ENCODE results near the gene AMH. TPM values are rescaled to one million over a fixed set of nuclear protein-coding genes. Genes with fewer than 3 reads are reported as not detected.

Gene AMH
- total RNA-seq, 4 donors from 2014 or later: 0.33 to 4.2 TPM; not detected in 2

DNA sequence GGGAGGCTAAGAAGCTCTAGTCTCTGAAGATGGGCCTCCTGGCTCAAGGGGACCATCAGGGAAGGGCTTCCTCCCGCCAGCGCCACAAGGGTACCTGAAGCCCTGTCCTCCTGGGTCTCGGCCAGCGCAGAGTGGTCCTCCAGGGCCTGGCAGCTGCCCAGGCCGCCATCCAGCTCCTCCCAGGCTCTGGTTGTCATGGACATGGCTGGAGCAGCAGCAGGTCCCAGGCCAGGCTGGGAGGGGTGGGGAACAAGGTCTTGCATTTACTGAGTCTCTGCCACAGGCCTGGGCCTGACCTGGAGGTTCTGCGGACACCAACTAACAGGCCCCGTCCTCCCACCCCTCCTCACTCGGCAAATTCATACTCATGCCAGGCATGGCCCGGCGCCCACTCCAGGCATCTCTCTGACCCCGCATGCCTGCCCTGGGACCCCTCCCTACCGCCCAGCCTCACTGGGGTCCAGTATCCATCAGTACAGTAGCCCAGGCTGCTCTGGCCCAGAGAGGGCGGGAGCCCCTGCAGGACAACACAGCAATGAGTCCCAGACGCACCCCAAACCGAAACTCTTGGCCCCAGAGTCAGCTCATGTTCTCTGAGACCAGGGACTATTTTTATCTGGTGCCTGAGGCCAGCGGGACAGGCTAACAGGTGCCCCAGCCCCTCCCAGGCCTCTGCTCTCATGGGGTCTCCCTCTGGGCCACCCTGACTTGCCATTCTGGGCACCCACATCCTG, 6.2 kb downstream of the AMH start:
- Histone ChIP-seq H3K36me3 (no peaks in the 10 kb centered on the region), H3K4me3 (replicated peaks in 1 of 3) (no peak overlapping the region), H3K27ac (no peak overlapping the region), H3K27me3 (peaks cover 12% of the 10 kb centered on the region), H3K9me3 (no peaks in the 10 kb centered on the region), H3K4me1 (peaks cover 0 to 33% of the 10 kb centered on the region in 2 donors)
- intact Hi-C loops (cut with DNase I): no loop called here
- TF ChIP-seq POLR2A (IDR thresholded peaks at IDR 0.05): no peak
- TF ChIP-seq, protein P1, sequence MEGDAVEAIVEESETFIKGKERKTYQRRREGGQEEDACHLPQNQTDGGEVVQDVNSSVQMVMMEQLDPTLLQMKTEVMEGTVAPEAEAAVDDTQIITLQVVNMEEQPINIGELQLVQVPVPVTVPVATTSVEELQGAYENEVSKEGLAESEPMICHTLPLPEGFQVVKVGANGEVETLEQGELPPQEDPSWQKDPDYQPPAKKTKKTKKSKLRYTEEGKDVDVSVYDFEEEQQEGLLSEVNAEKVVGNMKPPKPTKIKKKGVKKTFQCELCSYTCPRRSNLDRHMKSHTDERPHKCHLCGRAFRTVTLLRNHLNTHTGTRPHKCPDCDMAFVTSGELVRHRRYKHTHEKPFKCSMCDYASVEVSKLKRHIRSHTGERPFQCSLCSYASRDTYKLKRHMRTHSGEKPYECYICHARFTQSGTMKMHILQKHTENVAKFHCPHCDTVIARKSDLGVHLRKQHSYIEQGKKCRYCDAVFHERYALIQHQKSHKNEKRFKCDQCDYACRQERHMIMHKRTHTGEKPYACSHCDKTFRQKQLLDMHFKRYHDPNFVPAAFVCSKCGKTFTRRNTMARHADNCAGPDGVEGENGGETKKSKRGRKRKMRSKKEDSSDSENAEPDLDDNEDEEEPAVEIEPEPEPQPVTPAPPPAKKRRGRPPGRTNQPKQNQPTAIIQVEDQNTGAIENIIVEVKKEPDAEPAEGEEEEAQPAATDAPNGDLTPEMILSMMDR (IDR thresholded peaks at IDR 0.05): no peak
- DNase-seq: no peak
- 70 to 83% methylated on average over 11 to 14 of the region's 16 CpGs for WGBS, 2 donors

DNA sequence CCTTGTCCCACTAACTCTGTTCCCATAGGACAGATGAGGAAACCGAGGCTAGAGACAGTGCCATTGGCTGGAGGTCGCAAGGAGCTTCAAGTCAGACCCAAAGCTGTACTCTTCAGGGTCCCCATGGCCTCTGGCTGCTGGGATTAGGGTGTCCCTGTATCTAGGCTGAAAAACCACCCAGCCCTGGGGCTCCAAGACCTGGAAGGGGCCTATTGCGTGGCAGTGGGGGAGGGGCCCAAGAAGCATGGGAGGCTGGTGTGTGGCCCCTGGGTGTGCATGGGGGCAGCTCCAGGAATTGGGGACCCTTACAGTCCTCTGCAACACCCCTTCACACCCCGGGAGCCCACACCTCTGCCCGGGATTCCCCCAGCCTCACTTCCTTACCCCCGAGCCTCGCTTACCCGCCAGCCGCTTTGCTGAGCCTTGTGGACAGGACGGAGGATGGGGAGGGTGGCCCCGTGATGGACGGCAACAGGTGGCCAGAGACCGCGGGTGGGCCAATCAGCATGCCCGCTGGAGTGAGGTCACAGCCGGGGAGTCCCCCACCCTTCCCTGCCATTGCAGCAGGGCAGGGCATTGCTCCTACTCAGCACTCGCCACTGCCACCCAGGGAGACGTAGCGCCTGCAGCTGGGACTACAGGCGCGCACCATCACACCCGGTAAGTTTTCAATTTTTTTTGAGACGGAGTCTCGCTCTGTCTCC, 7.0 kb downstream of the AMH start, which contains the start of gene JSRP1:
TSS of gene JSRP1 (minus strand) at position 436 of the 704 bp plus-strand sequence. CDS start 1,103 bp downstream, outside the sequence.
- intact Hi-C loops (cut with DNase I): no loop called here

DNA sequence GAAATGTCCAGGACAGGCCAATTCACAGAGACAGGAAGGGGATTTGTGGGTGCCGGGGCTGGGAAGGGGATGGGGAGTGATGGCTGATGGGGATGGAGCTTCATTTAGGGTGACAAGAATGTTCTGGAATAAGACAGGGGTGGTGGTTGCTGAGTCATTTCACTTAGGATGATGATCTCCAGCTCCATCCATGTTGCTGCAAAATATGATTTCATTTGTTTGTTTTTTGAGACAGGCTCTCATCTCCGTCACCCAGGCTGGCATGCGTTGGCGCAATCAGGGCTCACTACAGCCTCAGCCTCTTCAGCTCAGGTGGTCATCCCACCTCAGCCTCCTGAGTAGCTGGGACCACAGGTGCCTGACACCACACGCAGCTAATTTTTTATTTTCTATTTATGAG, 10.2 kb downstream of the AMH start:
- WGBS, 2 donors: 89 to 94% methylated on average over 5 of the region's 5 CpGs

More for the DNA sequence above, 7.0 kb downstream of the AMH start, which contains the start of gene JSRP1:
- no peak for DNase-seq
- H3K4me3 ChIP-seq (replicated peaks in 1 of 3): no peak within 1 kb of the TSS
- H3K4me1 ChIP-seq: peaks cover 0 to 25% of the 10 kb centered on the region in 2 donors
- H3K9me3 ChIP-seq: no peaks in the 10 kb centered on the region
- H3K27me3 ChIP-seq: peaks cover 12% of the 10 kb centered on the region
- TF ChIP-seq, protein P1 (IDR thresholded peaks at IDR 0.05): no peak
- TF ChIP-seq POLR2A (IDR thresholded peaks at IDR 0.05): no peak
- H3K36me3 ChIP-seq: no peaks in the 10 kb centered on the region
- H3K27ac ChIP-seq: no peak within 1 kb of the TSS
- WGBS, 2 donors: 80 to 83% methylated on average over 11 to 14 of the region's 24 CpGs

DNA sequence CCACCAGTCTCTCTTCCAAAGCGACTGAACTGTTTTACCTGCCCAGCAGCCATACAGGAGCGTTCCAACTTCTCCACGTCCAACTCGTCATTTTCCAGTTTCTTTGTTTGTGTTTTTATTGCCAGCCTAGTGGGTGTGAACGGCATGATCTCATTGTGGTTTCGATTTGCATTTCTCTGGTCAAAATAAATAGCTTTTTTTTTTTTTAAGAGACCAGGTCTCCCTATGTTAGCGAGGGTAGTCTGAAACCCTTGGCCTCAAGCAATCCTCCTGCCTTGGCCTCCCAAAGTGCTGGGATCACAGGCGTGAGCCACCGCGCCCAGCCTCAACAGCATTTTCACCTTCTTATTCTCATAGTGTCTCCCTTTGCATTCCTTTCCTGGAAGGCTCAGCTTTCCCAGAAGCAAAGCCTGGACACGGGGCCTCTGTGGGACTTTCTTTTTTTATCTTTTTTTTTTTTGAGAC, 11.2 kb downstream of the AMH start:
- Histone ChIP-seq H3K4me3 (replicated peaks in 1 of 3) (no peak overlapping the region), H3K36me3 (no peaks in the 10 kb centered on the region), H3K27ac (no peak overlapping the region), H3K4me1 (no peaks in the 10 kb centered on the region), H3K27me3 (no peaks in the 10 kb centered on the region), H3K9me3 (no peaks in the 10 kb centered on the region)
- WGBS, 2 donors: 79 to 81% methylated on average over 11 of the region's 11 CpGs
- no peak for DNase-seq
- intact Hi-C loops (cut with DNase I): no loop called here
- TF ChIP-seq, protein P1 (IDR thresholded peaks at IDR 0.05): no peak
- TF ChIP-seq POLR2A (IDR thresholded peaks at IDR 0.05): no peak

More for the DNA sequence above, 10.2 kb downstream of the AMH start:
- no peak for DNase-seq
- Histone ChIP-seq H3K4me1 (no peaks in the 10 kb centered on the region), H3K36me3 (no peaks in the 10 kb centered on the region), H3K4me3 (replicated peaks in 1 of 3) (no peak overlapping the region), H3K27ac (no peak overlapping the region), H3K27me3 (no peaks in the 10 kb centered on the region), H3K9me3 (no peaks in the 10 kb centered on the region)
- intact Hi-C loops (cut with DNase I): no loop called here
- TF ChIP-seq, protein P1 (IDR thresholded peaks at IDR 0.05): no peak
- TF ChIP-seq POLR2A (IDR thresholded peaks at IDR 0.05): no peak

Measured in thyroid gland (tissue), 4 donors.